Measurements from ENCODE around the gene MAGED1. TPM values are rescaled to one million over a fixed set of nuclear protein-coding genes. Genes with fewer than 3 reads are reported as not detected.
A peak's percentile ranks its signal among the peaks of the same experiment; 100 is the strongest.

The MAGED1 gene
- total and polyA plus RNA-seq, 3 donors from 2014 or later: 177 to 338 (median 231) TPM

- Histone ChIP-seq H3K4me3 (no peak overlapping the region), H3K4me1 (no peaks in the 10 kb centered on the region), H3K27me3 (no peaks in the 10 kb centered on the region), H3K36me3 (ENCODE audit: low read depth, missing control alignments) (no peaks in the 10 kb centered on the region), H3K9me3 (no peaks in the 10 kb centered on the region), H3K27ac (no peak overlapping the region)
- TF ChIP-seq CTCF (IDR thresholded peaks at IDR 0.05): no peak
- DNase-seq: no peak
- 88 to 96% methylated on average over 1 of the region's 1 CpG for WGBS, 2 donors
- intact Hi-C loops (cut with DNase I; ENCODE audit: low total_unique reads): no loop called here
Observed at GRCh38 chrX:51876441-51876840, 17.0 kb upstream of the MAGED1 start.

- 86 to 92% methylated on average over 1 of the region's 1 CpG for WGBS, 2 donors
- no peak for TF ChIP-seq CTCF (IDR thresholded peaks at IDR 0.05)
- no peak for TF ChIP-seq POLR2A (IDR thresholded peaks at IDR 0.05)
- intact Hi-C loops (cut with DNase I; ENCODE audit: low total_unique reads): no loop called here
- no peaks in the 10 kb centered on the region for H3K9me3 ChIP-seq
- H3K27ac ChIP-seq: no peak overlapping the region
- no peak for DNase-seq
- no peaks in the 10 kb centered on the region for H3K4me1 ChIP-seq
- H3K36me3 ChIP-seq (ENCODE audit: low read depth, missing control alignments): no peaks in the 10 kb centered on the region
- no peaks in the 10 kb centered on the region for H3K27me3 ChIP-seq
- H3K4me3 ChIP-seq: no peak overlapping the region
Observed at GRCh38 chrX:51878056-51878455, 15.4 kb upstream of the MAGED1 start.

GRCh38 chrX:51889851-51890250 lies 3.6 kb upstream of the MAGED1 start:
- TF ChIP-seq POLR2A (IDR thresholded peaks at IDR 0.05) (no peak), CTCF (IDR thresholded peaks at IDR 0.05) (no peak)
- peak; percentile 38 for DNase-seq
- H3K4me3 ChIP-seq: no peak overlapping the region
- no peaks in the 10 kb centered on the region for H3K27me3 ChIP-seq
- peaks cover 8% of the 10 kb centered on the region for H3K4me1 ChIP-seq
- H3K36me3 ChIP-seq (ENCODE audit: low read depth, missing control alignments): no peaks in the 10 kb centered on the region
- intact Hi-C loops (cut with DNase I; ENCODE audit: low total_unique reads): no loop called here
- no peaks in the 10 kb centered on the region for H3K9me3 ChIP-seq
- no peak overlapping the region for H3K27ac ChIP-seq

GRCh38 chrX:51891245-51891644 lies 2.2 kb upstream of the MAGED1 start:
- H3K9me3 ChIP-seq: no peaks in the 10 kb centered on the region
- H3K4me1 ChIP-seq: peaks cover 8% of the 10 kb centered on the region
- H3K36me3 ChIP-seq (ENCODE audit: low read depth, missing control alignments): no peaks in the 10 kb centered on the region
- peak overlapping the region in 1 of 2 donors; percentile 14 for H3K27ac ChIP-seq
- WGBS, 2 donors: 67 to 71% methylated on average over 1 of the region's 1 CpG
- H3K27me3 ChIP-seq: no peaks in the 10 kb centered on the region
- TF ChIP-seq CTCF (IDR thresholded peaks at IDR 0.05) (no peak), POLR2A (IDR thresholded peaks at IDR 0.05) (no peak)
- intact Hi-C loops (cut with DNase I; ENCODE audit: low total_unique reads): no loop called here
- no peak overlapping the region for H3K4me3 ChIP-seq
- DNase-seq: no peak

GRCh38 chrX:51891821-51892551 lies 1.4 kb upstream of the MAGED1 start:
- intact Hi-C loops (cut with DNase I; ENCODE audit: low total_unique reads): no loop called here
- TF ChIP-seq CTCF (IDR thresholded peaks at IDR 0.05) (no peak), POLR2A (IDR thresholded peaks at IDR 0.05) (no peak)
- WGBS, 2 donors: 19 to 21% methylated on average over 5 to 6 of the region's 6 CpGs
- Histone ChIP-seq H3K27ac (peak overlapping the region in 1 of 2 donors; percentile 41), H3K27me3 (no peaks in the 10 kb centered on the region), H3K36me3 (ENCODE audit: low read depth, missing control alignments) (no peaks in the 10 kb centered on the region), H3K4me1 (peaks cover 8% of the 10 kb centered on the region), H3K9me3 (no peaks in the 10 kb centered on the region), H3K4me3 (no peak overlapping the region)
- peak; percentile 32 for DNase-seq
